ENCODE data around the gene RNF43. TPM values are rescaled to one million over a fixed set of nuclear protein-coding genes. Genes with fewer than 3 reads are reported as not detected.
A peak's percentile ranks its signal among the peaks of the same experiment; 100 is the strongest.

The RNF43 gene
- total RNA-seq, 4 donors from 2014 or later = 31.9 to 84.2 (median 38.2) TPM

GRCh38 chr17:58371300-58371950 is 45.9 kb downstream of the RNF43 start:
- H3K27ac ChIP-seq = peak overlapping the region in 3 of 4 donors; percentile 64 to 91 (median 79)

GRCh38 chr17:58370716-58371115 is 46.6 kb downstream of the RNF43 start:
- DNase-seq = no peak
- H3K4me3 ChIP-seq = no peak overlapping the region
- H3K4me1 ChIP-seq = peaks cover 5 to 56% (median 48%) of the 10 kb centered on the region in 4 donors
- in situ Hi-C loops (cut with MboI; ENCODE audit: low pct_ligation_motif_present in 1 of 4, low pct_unique_long_range_greater_than_20kb in 1 of 4, low sequenced_read_pairs in 3 of 4) (no loop called here), intact Hi-C loops (cut with DNase I; ENCODE audit: low total_unique reads) (no loop called here)
- no peak for TF ChIP-seq POLR2A (IDR thresholded peaks at IDR 0.05)
- TF ChIP-seq CTCF (IDR thresholded peaks at IDR 0.05) = no peak
- no peak for TF ChIP-seq EP300 (IDR thresholded peaks at IDR 0.05; ENCODE audit: low read depth)
- TF ChIP-seq POLR2AphosphoS5 (IDR thresholded peaks at IDR 0.05) = no peak
- H3K27me3 ChIP-seq = no peaks in the 10 kb centered on the region
- H3K36me3 ChIP-seq = no peaks in the 10 kb centered on the region
- no peaks in the 10 kb centered on the region for H3K9me3 ChIP-seq
- H3K27ac ChIP-seq = peak overlapping the region; percentile 64 to 91 (median 78)
- WGBS, 2 donors (ENCODE audit: low coverage in 1 of 2) = 65% methylated on average over 9 of the region's 9 CpGs; no CpG with 5 or more reads in 1 of the 2 donors

More at GRCh38 chr17:58371300-58371950, 45.9 kb downstream of the RNF43 start:
- no peaks in the 10 kb centered on the region for H3K36me3 ChIP-seq
- WGBS, 2 donors (ENCODE audit: low coverage in 1 of 2) = 56% methylated on average over 6 of the region's 6 CpGs; no CpG with 5 or more reads in 1 of the 2 donors
- TF ChIP-seq EP300 (IDR thresholded peaks at IDR 0.05; ENCODE audit: low read depth) (no peak), POLR2A (IDR thresholded peaks at IDR 0.05) (no peak), POLR2AphosphoS5 (IDR thresholded peaks at IDR 0.05) (no peak), CTCF (IDR thresholded peaks at IDR 0.05) (no peak)
- H3K9me3 ChIP-seq = no peaks in the 10 kb centered on the region
- H3K27me3 ChIP-seq = no peaks in the 10 kb centered on the region
- in situ Hi-C loops (cut with MboI; ENCODE audit: low pct_ligation_motif_present in 1 of 4, low pct_unique_long_range_greater_than_20kb in 1 of 4, low sequenced_read_pairs in 3 of 4) = no loop called here
- H3K4me1 ChIP-seq = peaks cover 3 to 56% (median 45%) of the 10 kb centered on the region in 4 donors
- intact Hi-C loops (cut with DNase I; ENCODE audit: low total_unique reads) = no loop called here
- no peak for DNase-seq
- no peak overlapping the region for H3K4me3 ChIP-seq

GRCh38 chr17:58370309-58370708 is 47.0 kb downstream of the RNF43 start:
- TF ChIP-seq CTCF (IDR thresholded peaks at IDR 0.05) = no peak
- TF ChIP-seq EP300 (IDR thresholded peaks at IDR 0.05; ENCODE audit: low read depth) = no peak
- TF ChIP-seq POLR2AphosphoS5 (IDR thresholded peaks at IDR 0.05) = no peak
- no peak for TF ChIP-seq POLR2A (IDR thresholded peaks at IDR 0.05)
- Histone ChIP-seq H3K36me3 (no peaks in the 10 kb centered on the region), H3K4me3 (no peak overlapping the region), H3K27me3 (no peaks in the 10 kb centered on the region), H3K9me3 (no peaks in the 10 kb centered on the region), H3K4me1 (peaks cover 5 to 56% (median 48%) of the 10 kb centered on the region in 4 donors), H3K27ac (peak overlapping the region; percentile 64 to 91 (median 78))
- in situ Hi-C loops (cut with MboI; ENCODE audit: low pct_ligation_motif_present in 1 of 4, low pct_unique_long_range_greater_than_20kb in 1 of 4, low sequenced_read_pairs in 3 of 4) = no loop called here
- intact Hi-C loops (cut with DNase I; ENCODE audit: low total_unique reads) = no loop called here
- DNase-seq = no peak
- WGBS, 2 donors (ENCODE audit: low coverage in 1 of 2) = 54 to 72% methylated on average over 4 to 5 of the region's 5 CpGs

- Histone ChIP-seq H3K27me3 (no peaks in the 10 kb centered on the region), H3K36me3 (no peaks in the 10 kb centered on the region), H3K4me1 (peaks cover 10 to 56% (median 45%) of the 10 kb centered on the region in 4 donors), H3K4me3 (no peak overlapping the region), H3K9me3 (no peaks in the 10 kb centered on the region), H3K27ac (peak overlapping the region; percentile 64 to 91 (median 78))
- 38% methylated on average over 5 of the region's 5 CpGs; no CpG with 5 or more reads in 1 of the 2 donors for WGBS, 2 donors (ENCODE audit: low coverage in 1 of 2)
- TF ChIP-seq POLR2A (IDR thresholded peaks at IDR 0.05) = no peak
- TF ChIP-seq POLR2AphosphoS5 (IDR thresholded peaks at IDR 0.05) = peak in 2 of 3 donors; percentile 18 to 54
- DNase-seq = no peak
- intact Hi-C loops (cut with DNase I; ENCODE audit: low total_unique reads) (no loop called here), in situ Hi-C loops (cut with MboI; ENCODE audit: low pct_ligation_motif_present in 1 of 4, low pct_unique_long_range_greater_than_20kb in 1 of 4, low sequenced_read_pairs in 3 of 4) (loop anchor here in 1 of 4 donors (10.0 kb wide), 1 partner anchor 45 kb away; the partner anchor contains the start of gene RNF43)
These were observed 47.9 kb downstream of the RNF43 start for GRCh38 chr17:58369214-58370031.
